ENCODE data around the gene CLEC16A. TPM values are rescaled to one million over a fixed set of nuclear protein-coding genes. Genes with fewer than 3 reads are reported as not detected.

Gene CLEC16A
- total RNA-seq, 4 donors from 2014 or later, result 29.5 to 58.8 (median 48.4) TPM

DNA sequence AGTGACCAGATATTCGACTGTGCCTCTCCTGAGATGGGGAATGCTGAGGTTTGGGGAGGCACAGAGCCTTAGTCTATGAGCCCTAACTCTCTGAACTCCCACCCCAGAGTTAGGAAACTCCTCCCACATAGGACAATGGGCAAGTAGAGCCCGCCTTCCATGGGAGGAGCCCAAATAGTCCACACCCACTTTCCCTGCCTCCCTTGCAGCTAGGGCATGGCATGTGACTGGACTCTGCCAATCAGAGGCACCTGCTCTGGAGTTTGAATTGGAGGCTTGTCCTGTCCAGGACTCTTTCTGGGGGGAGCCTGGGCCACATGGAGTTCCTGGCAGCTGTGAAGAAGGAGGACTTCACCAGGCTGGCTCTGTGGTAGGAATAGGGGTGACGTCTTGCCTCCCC is 263.3 kb downstream of the CLEC16A start:
- Histone ChIP-seq H3K4me3 (replicated peaks in 1 of 3) (no peak overlapping the region), H3K36me3 (no peaks in the 10 kb centered on the region), H3K4me1 (peaks cover 0 to 26% of the 10 kb centered on the region in 2 donors), H3K9me3 (no peaks in the 10 kb centered on the region), H3K27me3 (no peaks in the 10 kb centered on the region), H3K27ac (no peak overlapping the region)
- DNase-seq, result no peak
- WGBS, 2 donors, result 92 to 100% methylated on average over 1 to 3 of the region's 3 CpGs
- no peak for TF ChIP-seq POLR2A (IDR thresholded peaks at IDR 0.05)
- TF ChIP-seq, protein P1, sequence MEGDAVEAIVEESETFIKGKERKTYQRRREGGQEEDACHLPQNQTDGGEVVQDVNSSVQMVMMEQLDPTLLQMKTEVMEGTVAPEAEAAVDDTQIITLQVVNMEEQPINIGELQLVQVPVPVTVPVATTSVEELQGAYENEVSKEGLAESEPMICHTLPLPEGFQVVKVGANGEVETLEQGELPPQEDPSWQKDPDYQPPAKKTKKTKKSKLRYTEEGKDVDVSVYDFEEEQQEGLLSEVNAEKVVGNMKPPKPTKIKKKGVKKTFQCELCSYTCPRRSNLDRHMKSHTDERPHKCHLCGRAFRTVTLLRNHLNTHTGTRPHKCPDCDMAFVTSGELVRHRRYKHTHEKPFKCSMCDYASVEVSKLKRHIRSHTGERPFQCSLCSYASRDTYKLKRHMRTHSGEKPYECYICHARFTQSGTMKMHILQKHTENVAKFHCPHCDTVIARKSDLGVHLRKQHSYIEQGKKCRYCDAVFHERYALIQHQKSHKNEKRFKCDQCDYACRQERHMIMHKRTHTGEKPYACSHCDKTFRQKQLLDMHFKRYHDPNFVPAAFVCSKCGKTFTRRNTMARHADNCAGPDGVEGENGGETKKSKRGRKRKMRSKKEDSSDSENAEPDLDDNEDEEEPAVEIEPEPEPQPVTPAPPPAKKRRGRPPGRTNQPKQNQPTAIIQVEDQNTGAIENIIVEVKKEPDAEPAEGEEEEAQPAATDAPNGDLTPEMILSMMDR (IDR thresholded peaks at IDR 0.05), result no peak
- intact Hi-C loops (cut with DNase I), result no loop called here

DNA sequence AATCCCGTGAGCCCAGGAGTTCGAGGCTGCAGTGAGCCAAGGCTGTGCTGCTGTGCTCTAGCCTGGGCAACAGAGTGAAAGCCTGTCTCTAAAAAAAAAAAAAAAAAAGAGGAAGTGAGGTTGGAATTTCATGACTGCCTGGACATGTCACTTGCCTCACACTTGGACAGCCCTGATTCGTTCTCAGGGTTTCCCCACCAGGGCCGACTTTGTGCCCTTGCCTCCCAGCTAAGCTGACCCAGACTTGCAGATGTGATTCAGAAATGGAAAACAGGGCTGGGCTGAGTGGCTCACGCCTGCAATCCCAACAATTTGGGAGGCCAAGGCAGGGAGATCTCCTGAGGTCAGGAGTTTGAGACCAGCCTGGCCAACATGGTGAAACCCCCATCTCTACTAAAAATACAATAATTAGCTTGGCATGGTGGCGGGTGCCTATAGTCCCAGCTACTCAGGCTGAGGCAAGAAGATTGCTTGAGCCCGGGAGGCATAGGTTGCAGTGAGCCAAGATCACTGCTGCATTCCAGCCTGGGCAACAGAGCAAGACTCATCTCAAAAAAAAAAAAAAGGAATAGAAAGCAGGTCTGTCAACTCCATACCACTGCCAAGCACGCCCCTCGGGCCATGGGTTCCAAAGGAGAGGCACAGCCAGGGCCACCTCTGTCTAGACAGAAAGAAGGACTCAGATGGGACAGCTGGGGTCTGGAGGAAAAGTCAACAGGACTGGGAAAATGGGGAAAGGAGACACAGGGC is 264.7 kb downstream of the CLEC16A start:
- Histone ChIP-seq H3K4me1 (peaks cover 0 to 17% of the 10 kb centered on the region in 2 donors), H3K4me3 (replicated peaks in 1 of 3) (no peak overlapping the region), H3K27me3 (no peaks in the 10 kb centered on the region), H3K27ac (no peak overlapping the region), H3K9me3 (no peaks in the 10 kb centered on the region), H3K36me3 (no peaks in the 10 kb centered on the region)
- intact Hi-C loops (cut with DNase I), result no loop called here
- no peak for DNase-seq
- no peak for TF ChIP-seq POLR2A (IDR thresholded peaks at IDR 0.05)
- TF ChIP-seq, protein P1 (IDR thresholded peaks at IDR 0.05), result no peak
- 69 to 77% methylated on average over 8 to 9 of the region's 9 CpGs for WGBS, 2 donors

DNA sequence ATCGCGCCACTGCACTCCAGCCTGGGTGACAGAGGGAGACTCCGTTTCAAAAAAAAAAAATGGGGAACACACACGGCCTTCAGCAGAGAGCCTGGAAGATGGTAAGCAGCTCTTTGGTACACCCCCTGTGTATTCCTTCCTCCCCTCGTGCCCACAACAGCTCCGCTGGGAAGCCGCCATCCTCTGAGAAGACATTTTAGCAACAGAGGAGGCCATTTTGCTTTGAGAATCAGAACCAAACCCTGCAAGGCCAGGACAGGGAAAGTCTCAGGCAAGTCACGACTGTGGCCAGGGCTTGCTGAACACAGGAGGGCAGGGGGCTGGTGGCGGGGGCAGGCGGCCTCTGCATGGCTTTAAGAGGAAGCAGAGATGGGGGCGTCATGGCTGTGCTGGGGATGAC is 265.9 kb downstream of the CLEC16A start:
- WGBS, 2 donors, result 83 to 85% methylated on average over 11 of the region's 11 CpGs
- no peaks in the 10 kb centered on the region for H3K27me3 ChIP-seq
- H3K27ac ChIP-seq, result no peak overlapping the region
- no peak overlapping the region for H3K4me3 ChIP-seq (replicated peaks in 1 of 3)
- DNase-seq, result no peak
- no peaks in the 10 kb centered on the region for H3K36me3 ChIP-seq
- intact Hi-C loops (cut with DNase I), result no loop called here
- H3K9me3 ChIP-seq, result no peaks in the 10 kb centered on the region
- TF ChIP-seq, protein P1 (IDR thresholded peaks at IDR 0.05), result no peak
- TF ChIP-seq POLR2A (IDR thresholded peaks at IDR 0.05), result no peak
- peaks cover 0 to 17% of the 10 kb centered on the region in 2 donors for H3K4me1 ChIP-seq

DNA sequence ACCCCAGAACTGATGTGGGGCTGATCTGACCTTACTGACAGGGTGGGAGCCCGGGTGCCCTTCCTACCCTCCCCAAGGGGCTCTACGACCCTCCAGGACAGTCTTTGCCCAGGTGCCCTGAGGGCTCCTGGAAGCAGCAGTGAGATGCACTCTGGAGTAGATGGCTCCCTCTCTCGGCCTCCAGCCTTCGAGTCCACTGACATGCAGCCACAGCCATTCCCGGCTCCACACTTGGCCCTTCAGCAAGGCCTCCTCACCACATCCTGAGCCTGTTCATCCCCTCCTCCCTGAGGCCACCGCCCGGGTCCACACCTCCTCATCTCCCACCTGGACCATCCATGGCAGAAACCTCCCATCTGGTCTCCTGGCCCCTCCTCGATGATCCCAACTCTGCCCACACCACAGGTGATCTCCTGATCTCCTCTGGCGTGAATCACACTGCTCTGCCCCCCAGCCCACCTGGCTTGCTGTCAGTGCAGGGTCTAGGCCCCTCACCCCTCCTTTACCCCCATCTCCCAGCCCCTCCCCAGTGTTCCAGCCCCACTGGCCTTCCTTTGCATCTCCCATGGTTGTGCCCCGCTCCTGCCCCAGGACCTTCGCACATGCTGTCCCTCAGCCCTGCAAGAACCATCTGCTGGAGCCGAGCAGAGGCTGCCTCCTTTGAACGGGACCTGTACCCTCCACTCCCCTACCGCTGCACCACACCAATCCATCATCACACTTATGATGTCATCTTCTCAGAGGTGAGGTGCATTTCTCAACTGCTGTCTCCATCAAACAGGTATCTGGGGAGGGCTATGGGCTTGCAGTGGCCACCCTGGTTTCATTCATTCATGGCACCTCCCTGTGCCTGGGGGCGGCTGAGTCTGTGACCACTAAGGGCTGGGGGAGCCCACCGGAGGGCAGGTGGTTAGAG is 267.0 kb downstream of the CLEC16A start:
- whole genome bisulfite sequencing, 2 donors, result 79 to 82% methylated on average over 16 of the region's 16 CpGs
- Histone ChIP-seq H3K27me3 (no peaks in the 10 kb centered on the region), H3K9me3 (no peaks in the 10 kb centered on the region), H3K36me3 (no peaks in the 10 kb centered on the region), H3K4me3 (replicated peaks in 1 of 3) (no peak overlapping the region), H3K27ac (no peak overlapping the region), H3K4me1 (peaks cover 0 to 8% of the 10 kb centered on the region in 2 donors)
- DNase-seq, result no peak
- TF ChIP-seq, protein P1 (IDR thresholded peaks at IDR 0.05), result no peak
- TF ChIP-seq POLR2A (IDR thresholded peaks at IDR 0.05), result no peak
- intact Hi-C loops (cut with DNase I), result no loop called here

Measured in thyroid gland (tissue), 4 donors.